A549 (cell line): Measurements from ENCODE around the gene MAFB.

Experiments
- EP300 ChIP-seq, 2 experiments: fragments of >200 bp; sonication (Bioruptor Twin); formaldehyde crosslinking; IDR thresholded peaks; 2 replicates in 1 of 2; 3 replicates in 1 of 2; pipeline ENCODE4 v1.6.1; 2016 to 2017
- GATA3 ChIP-seq: IDR thresholded peaks from 2 replicates; pipeline ENCODE4 v1.6.1; 2012; ENCODE audit warnings: borderline replicate concordance
- HOXB5 ChIP-seq: fragments of 250-450 bp; sonication (Bioruptor Pico); IDR thresholded peaks from 2 replicates; pipeline ENCODE4 v1.5.0; 2020; ENCODE audit warnings: mild to moderate bottlenecking, moderate library complexity
- JUN ChIP-seq, 2 experiments: fragments of >200 bp; sonication (Bioruptor Twin); formaldehyde crosslinking; IDR thresholded peaks; 2 replicates in 1 of 2; 3 replicates in 1 of 2; pipeline ENCODE4 v1.6.1; 2016 to 2017
- MAFK ChIP-seq: fragments of 450-650 bp; IDR thresholded peaks from 2 replicates; pipeline ENCODE4 v1.6.1; 2014; ENCODE audit not compliant: partially characterized antibody
- PHF8 ChIP-seq: fragments of 200-600 bp; sonication (generic); IDR thresholded peaks from 2 replicates; pipeline ENCODE4 v1.6.1; 2016; ENCODE audit warnings: low read depth, mild to moderate bottlenecking, antibody characterized with exemption, moderate library complexity, borderline replicate concordance
- POLR2A ChIP-seq: IDR thresholded peaks from 2 replicates; pipeline ENCODE4 v1.6.1; 2012; ENCODE audit warnings: mild to moderate bottlenecking, low read length
- RAD21 ChIP-seq, 2 experiments: fragments of >200 bp in 1 of 2; sonication (Bioruptor Twin) in 1 of 2; formaldehyde crosslinking in 1 of 2; IDR thresholded peaks in 1 of 2; conservative IDR thresholded peaks in 1 of 2; 2 replicates in 1 of 2; 3 replicates in 1 of 2; pipeline ENCODE4 v1.6.1; 2012 to 2018; ENCODE audit warnings: inconsistent platforms in 1 of 2
- RFX5 ChIP-seq: fragments of 450-650 bp; IDR thresholded peaks from 2 replicates; pipeline ENCODE4 v1.7.1; 2014; ENCODE audit warnings: antibody characterized with exemption, mild to moderate bottlenecking, moderate library complexity
- SMC3 ChIP-seq: fragments of >200 bp; sonication (Bioruptor Twin); formaldehyde crosslinking; IDR thresholded peaks from 3 replicates; pipeline ENCODE4 v1.6.1; 2018; ENCODE audit warnings: inconsistent platforms
- TFCP2L1 ChIP-seq: fragments of 250-450 bp; sonication (Bioruptor Pico); IDR thresholded peaks from 2 replicates; pipeline ENCODE4 v1.5.0; 2021; ENCODE audit warnings: mild to moderate bottlenecking
- TF ChIP-seq, protein P1 (sequence below): fragments of >200 bp; sonication (Bioruptor Twin); formaldehyde crosslinking; IDR thresholded peaks from 3 replicates; pipeline ENCODE4 v1.5.1; 2016
- TF ChIP-seq, protein P2 (sequence below): fragments of 200-600 bp; sonication (generic); IDR thresholded peaks from 2 replicates; pipeline ENCODE4 v1.6.1; 2016; ENCODE audit warnings: antibody characterized with exemption, mild to moderate bottlenecking, moderate library complexity

- TF ChIP-seq GATA3 (no peak), POLR2A (no peak), MAFK (no peak), SMC3 (no peak), RAD21 (conservative IDR thresholded peaks at IDR 0.05 in 1 of 2, IDR thresholded peaks at IDR 0.05 in 1 of 2) (no peak), JUN (IDR thresholded peaks at IDR 0.05) (no peak), HOXB5 (no peak), EP300 (IDR thresholded peaks at IDR 0.05) (no peak), TFCP2L1 (CRISPR knock-in tag) (no peak), PHF8 (no peak), RFX5 (no peak)
- TF ChIP-seq, protein P1, sequence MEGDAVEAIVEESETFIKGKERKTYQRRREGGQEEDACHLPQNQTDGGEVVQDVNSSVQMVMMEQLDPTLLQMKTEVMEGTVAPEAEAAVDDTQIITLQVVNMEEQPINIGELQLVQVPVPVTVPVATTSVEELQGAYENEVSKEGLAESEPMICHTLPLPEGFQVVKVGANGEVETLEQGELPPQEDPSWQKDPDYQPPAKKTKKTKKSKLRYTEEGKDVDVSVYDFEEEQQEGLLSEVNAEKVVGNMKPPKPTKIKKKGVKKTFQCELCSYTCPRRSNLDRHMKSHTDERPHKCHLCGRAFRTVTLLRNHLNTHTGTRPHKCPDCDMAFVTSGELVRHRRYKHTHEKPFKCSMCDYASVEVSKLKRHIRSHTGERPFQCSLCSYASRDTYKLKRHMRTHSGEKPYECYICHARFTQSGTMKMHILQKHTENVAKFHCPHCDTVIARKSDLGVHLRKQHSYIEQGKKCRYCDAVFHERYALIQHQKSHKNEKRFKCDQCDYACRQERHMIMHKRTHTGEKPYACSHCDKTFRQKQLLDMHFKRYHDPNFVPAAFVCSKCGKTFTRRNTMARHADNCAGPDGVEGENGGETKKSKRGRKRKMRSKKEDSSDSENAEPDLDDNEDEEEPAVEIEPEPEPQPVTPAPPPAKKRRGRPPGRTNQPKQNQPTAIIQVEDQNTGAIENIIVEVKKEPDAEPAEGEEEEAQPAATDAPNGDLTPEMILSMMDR = no peak
- TF ChIP-seq, protein P2, sequence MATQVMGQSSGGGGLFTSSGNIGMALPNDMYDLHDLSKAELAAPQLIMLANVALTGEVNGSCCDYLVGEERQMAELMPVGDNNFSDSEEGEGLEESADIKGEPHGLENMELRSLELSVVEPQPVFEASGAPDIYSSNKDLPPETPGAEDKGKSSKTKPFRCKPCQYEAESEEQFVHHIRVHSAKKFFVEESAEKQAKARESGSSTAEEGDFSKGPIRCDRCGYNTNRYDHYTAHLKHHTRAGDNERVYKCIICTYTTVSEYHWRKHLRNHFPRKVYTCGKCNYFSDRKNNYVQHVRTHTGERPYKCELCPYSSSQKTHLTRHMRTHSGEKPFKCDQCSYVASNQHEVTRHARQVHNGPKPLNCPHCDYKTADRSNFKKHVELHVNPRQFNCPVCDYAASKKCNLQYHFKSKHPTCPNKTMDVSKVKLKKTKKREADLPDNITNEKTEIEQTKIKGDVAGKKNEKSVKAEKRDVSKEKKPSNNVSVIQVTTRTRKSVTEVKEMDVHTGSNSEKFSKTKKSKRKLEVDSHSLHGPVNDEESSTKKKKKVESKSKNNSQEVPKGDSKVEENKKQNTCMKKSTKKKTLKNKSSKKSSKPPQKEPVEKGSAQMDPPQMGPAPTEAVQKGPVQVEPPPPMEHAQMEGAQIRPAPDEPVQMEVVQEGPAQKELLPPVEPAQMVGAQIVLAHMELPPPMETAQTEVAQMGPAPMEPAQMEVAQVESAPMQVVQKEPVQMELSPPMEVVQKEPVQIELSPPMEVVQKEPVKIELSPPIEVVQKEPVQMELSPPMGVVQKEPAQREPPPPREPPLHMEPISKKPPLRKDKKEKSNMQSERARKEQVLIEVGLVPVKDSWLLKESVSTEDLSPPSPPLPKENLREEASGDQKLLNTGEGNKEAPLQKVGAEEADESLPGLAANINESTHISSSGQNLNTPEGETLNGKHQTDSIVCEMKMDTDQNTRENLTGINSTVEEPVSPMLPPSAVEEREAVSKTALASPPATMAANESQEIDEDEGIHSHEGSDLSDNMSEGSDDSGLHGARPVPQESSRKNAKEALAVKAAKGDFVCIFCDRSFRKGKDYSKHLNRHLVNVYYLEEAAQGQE = no peak
Measured at GRCh38 chr20:40680161-40680959, 8.7 kb downstream of the MAFB start.
